WTC11 (cell line): ENCODE results near the gene CDPF1. TPM values are rescaled to one million over a fixed set of nuclear protein-coding genes. Genes with fewer than 3 reads are reported as not detected.

ENCODE experiments used
- ATAC-seq: fragments of 200-7000 bp; cut with Tn5 transposase; 2 replicates; pipeline ENCODE4 v1.10.0; 2021; ENCODE audit warnings: mild to moderate bottlenecking, moderate library complexity
- CTCF ChIA-PET: fragments of 300-600 bp; sonication (Branson Sonifier 250); formaldehyde crosslinking; loops from one replicate; lab custom pipeline; 2021; ENCODE audit warnings: antibody characterized with exemption; lab: Charles Lee
- POLR2A ChIA-PET: fragments of 350-600 bp; sonication (Branson Sonifier 250); formaldehyde crosslinking; loops from one replicate; lab custom pipeline; 2021; ENCODE audit warnings: antibody characterized with exemption; lab: Charles Lee
- DNase-seq: peaks from one replicate; pipeline ENCODE4 v3.0.0; 2021; ENCODE audit warnings: low spot score
- H3K27ac Mint-ChIP-seq: 2 replicates; pipeline ENCODE4 v1.8.0; 2021; ENCODE audit warnings: mixed read lengths
- H3K27me3 Mint-ChIP-seq: 2 replicates; pipeline ENCODE4 v1.8.0; 2021; ENCODE audit warnings: low read depth, mild to moderate bottlenecking, moderate library complexity, mixed read lengths
- H3K36me3 Mint-ChIP-seq: 2 replicates; pipeline ENCODE4 v1.8.0; 2021; ENCODE audit warnings: mixed read lengths
- H3K4me1 Mint-ChIP-seq: 2 replicates; pipeline ENCODE4 v1.8.0; 2022; ENCODE audit warnings: mixed read lengths
- H3K4me3 Mint-ChIP-seq: 2 replicates; pipeline ENCODE4 v1.8.0; 2021; ENCODE audit warnings: mild to moderate bottlenecking, moderate library complexity, mixed read lengths
- H3K9me3 Mint-ChIP-seq: 2 replicates; pipeline ENCODE4 v1.8.0; 2021; ENCODE audit warnings: mixed read lengths
- AR ChIP-seq: fragments of 250-450 bp; sonication (Bioruptor Pico); IDR thresholded peaks from 2 replicates; pipeline ENCODE4 v1.9.0; 2021; ENCODE audit warnings: mild to moderate bottlenecking
- ARID4B ChIP-seq: sonication (generic); formaldehyde crosslinking; IDR thresholded peaks from 2 replicates; pipeline ENCODE4 v1.8.0; 2023; ENCODE audit warnings: missing genetic modification reagents, mild to moderate bottlenecking, borderline replicate concordance
- ATF3 ChIP-seq: sonication (generic); formaldehyde crosslinking; conservative IDR thresholded peaks from 2 replicates; pipeline ENCODE4 v1.8.1; 2022; ENCODE audit warnings: mild to moderate bottlenecking, missing genetic modification reagents
- CREB1 ChIP-seq: sonication (generic); formaldehyde crosslinking; IDR thresholded peaks from 2 replicates; pipeline ENCODE4 v1.8.0; 2023; ENCODE audit warnings: mild to moderate bottlenecking, missing genetic modification reagents
- EMX1 ChIP-seq: fragments of 250-450 bp; sonication (Bioruptor Pico); IDR thresholded peaks from 2 replicates; pipeline ENCODE4 v1.8.0; 2021; ENCODE audit warnings: mild to moderate bottlenecking
- FOXK1 ChIP-seq: sonication (generic); formaldehyde crosslinking; IDR thresholded peaks from 2 replicates; pipeline ENCODE4 v1.8.0; 2022; ENCODE audit warnings: mild to moderate bottlenecking, moderate library complexity, missing genetic modification reagents
- FOXP1 ChIP-seq: sonication (generic); formaldehyde crosslinking; IDR thresholded peaks from 2 replicates; pipeline ENCODE4 v1.8.0; 2022; ENCODE audit warnings: missing genetic modification reagents, mild to moderate bottlenecking, moderate library complexity, borderline replicate concordance
- HMGXB4 ChIP-seq: sonication (generic); formaldehyde crosslinking; IDR thresholded peaks from 2 replicates; pipeline ENCODE4 v1.8.1; 2023; ENCODE audit warnings: mild to moderate bottlenecking, moderate library complexity, missing genetic modification reagents
- MAX ChIP-seq: sonication (generic); formaldehyde crosslinking; IDR thresholded peaks from 2 replicates; pipeline ENCODE4 v1.8.0; 2022; ENCODE audit warnings: mild to moderate bottlenecking, missing genetic modification reagents
- NR1H2 ChIP-seq: sonication (generic); formaldehyde crosslinking; IDR thresholded peaks from 2 replicates; pipeline ENCODE4 v1.9.0; 2021; ENCODE audit warnings: mild to moderate bottlenecking, moderate library complexity, missing genetic modification reagents
- NR2C2 ChIP-seq: sonication (generic); formaldehyde crosslinking; IDR thresholded peaks from 2 replicates; pipeline ENCODE4 v1.8.0; 2022; ENCODE audit warnings: mild to moderate bottlenecking, missing genetic modification reagents
- SMAD4 ChIP-seq: sonication (generic); formaldehyde crosslinking; IDR thresholded peaks from 2 replicates; pipeline ENCODE4 v1.8.0; 2022; ENCODE audit warnings: mild to moderate bottlenecking, missing genetic modification reagents
- ZNF423 ChIP-seq: fragments of 250-450 bp; sonication (Bioruptor Pico); IDR thresholded peaks from 2 replicates; pipeline ENCODE4 v2.1.2; 2022; ENCODE audit warnings: mild to moderate bottlenecking, moderate library complexity
- ZNF512 ChIP-seq: sonication (generic); formaldehyde crosslinking; IDR thresholded peaks from 2 replicates; pipeline ENCODE4 v1.8.1; 2022; ENCODE audit warnings: missing genetic modification reagents, borderline replicate concordance
- total RNA-seq: library from RNA; stranded (reverse); gene quantifications from 3 replicates; pipeline ENCODE4 v1.2.3, GENCODE V29; 2021
- TF ChIP-seq, protein P1 (sequence below): fragments of 250-450 bp; sonication (Bioruptor Pico); IDR thresholded peaks from 2 replicates; pipeline ENCODE4 v1.9.0; 2021; ENCODE audit warnings: mild to moderate bottlenecking, borderline replicate concordance

Gene CDPF1
- total RNA-seq, 1 experiment from 2014 or later = 11.5 TPM

DNA sequence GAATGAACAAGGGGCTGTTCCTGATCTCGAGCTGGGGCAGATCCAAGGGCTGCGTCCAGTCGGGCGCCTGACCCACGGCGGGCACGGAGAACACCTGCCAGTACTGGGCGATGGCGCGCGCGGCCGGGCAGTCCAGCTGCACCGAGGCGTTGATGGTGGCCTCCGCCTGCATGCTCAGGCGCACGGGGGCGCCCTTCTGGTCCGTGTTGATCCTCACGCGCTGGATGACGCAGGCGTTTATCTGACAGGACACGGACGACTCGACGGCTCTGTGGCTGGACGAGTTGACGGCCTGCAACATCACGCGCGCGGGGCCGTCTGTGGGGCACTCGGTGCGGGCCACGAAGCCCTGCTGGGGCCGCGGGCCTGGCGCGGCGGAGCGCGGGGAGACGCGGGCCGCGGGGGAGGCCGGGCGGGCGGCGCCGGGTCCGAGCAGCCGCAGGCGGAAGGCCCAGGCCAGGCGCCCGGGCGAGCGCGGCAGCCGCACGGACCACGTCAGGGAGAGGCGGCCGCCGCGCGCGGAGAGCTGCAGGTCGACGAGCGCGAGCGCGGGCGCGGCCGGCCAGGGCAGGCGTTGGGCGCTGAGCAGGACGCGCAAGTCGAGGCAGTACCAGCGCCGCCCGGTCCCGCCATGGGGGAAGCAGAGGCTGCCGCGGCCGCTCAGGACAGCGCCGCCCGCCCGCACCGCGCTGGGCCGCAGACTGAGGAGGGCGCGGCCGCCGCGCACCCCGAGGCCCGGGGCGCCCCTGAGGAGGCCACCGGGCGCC lies 12.5 kb upstream of the CDPF1 start (continued):
- TF ChIP-seq NR1H2 (CRISPR knock-in tag) = no peak
- peak; percentile 97 for TF ChIP-seq ARID4B (CRISPR knock-in tag)
- TF ChIP-seq FOXP1 (CRISPR knock-in tag) = peak; percentile 98
- peak; percentile 99 for TF ChIP-seq MAX (CRISPR knock-in tag)
- TF ChIP-seq ATF3 (CRISPR knock-in tag) = peak; percentile 51; the same call in 1 of the 2 replicates
- 0 out of 2 replicates have a peak, but pooled peaks have one; percentile 68 for TF ChIP-seq EMX1 (CRISPR knock-in tag)
- peak; percentile 90 for TF ChIP-seq CREB1

DNA sequence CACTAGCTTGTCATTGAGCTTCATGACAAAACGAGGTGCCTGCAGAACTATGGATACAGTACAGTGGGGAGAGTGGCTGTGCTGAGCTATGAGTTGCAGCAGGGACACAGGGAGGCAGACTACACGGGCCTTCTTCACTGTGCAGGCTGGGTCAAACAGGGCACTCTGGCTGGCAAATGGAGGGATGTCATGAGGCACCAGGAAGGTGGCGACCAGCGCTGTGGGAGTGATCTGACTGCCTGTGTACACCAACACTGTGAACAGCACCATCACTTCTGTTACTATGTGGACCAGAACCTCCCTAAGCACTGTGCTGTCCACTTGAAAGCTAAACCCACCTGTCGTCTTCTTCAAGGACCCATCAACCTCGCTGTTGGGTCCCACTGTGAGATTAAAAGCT lies 9.9 kb upstream of the CDPF1 start:
- POLR2A ChIA-PET = interaction anchor here (0.6 kb wide), 1 partner anchor 43 kb away, joined by 7 read pairs; no protein-coding TSS in a partner anchor
- H3K9me3 Mint-ChIP-seq = peaks cover 23% of the 10 kb centered on the region

More for the DNA sequence above, 9.9 kb upstream of the CDPF1 start:
- CTCF ChIA-PET = no interaction called here
- DNase-seq (no peak), ATAC-seq (no peak)
- Mint-ChIP-seq H3K4me3 (no peak overlapping the region), H3K27me3 (peaks cover 87% of the 10 kb centered on the region), H3K27ac (no peak overlapping the region), H3K36me3 (peaks cover 17% of the 10 kb centered on the region), H3K4me1 (no peaks in the 10 kb centered on the region)
- no peak for TF ChIP-seq NR2C2
- TF ChIP-seq ZNF512 = no peak
- TF ChIP-seq, protein P1, sequence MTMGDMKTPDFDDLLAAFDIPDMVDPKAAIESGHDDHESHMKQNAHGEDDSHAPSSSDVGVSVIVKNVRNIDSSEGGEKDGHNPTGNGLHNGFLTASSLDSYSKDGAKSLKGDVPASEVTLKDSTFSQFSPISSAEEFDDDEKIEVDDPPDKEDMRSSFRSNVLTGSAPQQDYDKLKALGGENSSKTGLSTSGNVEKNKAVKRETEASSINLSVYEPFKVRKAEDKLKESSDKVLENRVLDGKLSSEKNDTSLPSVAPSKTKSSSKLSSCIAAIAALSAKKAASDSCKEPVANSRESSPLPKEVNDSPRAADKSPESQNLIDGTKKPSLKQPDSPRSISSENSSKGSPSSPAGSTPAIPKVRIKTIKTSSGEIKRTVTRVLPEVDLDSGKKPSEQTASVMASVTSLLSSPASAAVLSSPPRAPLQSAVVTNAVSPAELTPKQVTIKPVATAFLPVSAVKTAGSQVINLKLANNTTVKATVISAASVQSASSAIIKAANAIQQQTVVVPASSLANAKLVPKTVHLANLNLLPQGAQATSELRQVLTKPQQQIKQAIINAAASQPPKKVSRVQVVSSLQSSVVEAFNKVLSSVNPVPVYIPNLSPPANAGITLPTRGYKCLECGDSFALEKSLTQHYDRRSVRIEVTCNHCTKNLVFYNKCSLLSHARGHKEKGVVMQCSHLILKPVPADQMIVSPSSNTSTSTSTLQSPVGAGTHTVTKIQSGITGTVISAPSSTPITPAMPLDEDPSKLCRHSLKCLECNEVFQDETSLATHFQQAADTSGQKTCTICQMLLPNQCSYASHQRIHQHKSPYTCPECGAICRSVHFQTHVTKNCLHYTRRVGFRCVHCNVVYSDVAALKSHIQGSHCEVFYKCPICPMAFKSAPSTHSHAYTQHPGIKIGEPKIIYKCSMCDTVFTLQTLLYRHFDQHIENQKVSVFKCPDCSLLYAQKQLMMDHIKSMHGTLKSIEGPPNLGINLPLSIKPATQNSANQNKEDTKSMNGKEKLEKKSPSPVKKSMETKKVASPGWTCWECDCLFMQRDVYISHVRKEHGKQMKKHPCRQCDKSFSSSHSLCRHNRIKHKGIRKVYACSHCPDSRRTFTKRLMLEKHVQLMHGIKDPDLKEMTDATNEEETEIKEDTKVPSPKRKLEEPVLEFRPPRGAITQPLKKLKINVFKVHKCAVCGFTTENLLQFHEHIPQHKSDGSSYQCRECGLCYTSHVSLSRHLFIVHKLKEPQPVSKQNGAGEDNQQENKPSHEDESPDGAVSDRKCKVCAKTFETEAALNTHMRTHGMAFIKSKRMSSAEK (CRISPR knock-in tag) = no peak
- no peak for TF ChIP-seq SMAD4 (CRISPR knock-in tag)
- TF ChIP-seq HMGXB4 = no peak
- TF ChIP-seq ZNF423 (CRISPR knock-in tag) = no peak
- TF ChIP-seq FOXK1 = no peak
- no peak for TF ChIP-seq ATF3 (CRISPR knock-in tag)
- no peak for TF ChIP-seq AR (CRISPR knock-in tag)
